ENCODE results near the gene MRPL53.
A peak's percentile ranks its signal among the peaks of the same experiment; 100 is the strongest.

The MRPL53 gene

GRCh38 chr2:74425523-74425922 lies 47.0 kb downstream of the MRPL53 start:
- peak; percentile 48 for DNase-seq (ENCODE audit: low spot score)

GRCh38 chr2:74424995-74425406 lies 47.5 kb downstream of the MRPL53 start:
- DNase-seq (ENCODE audit: low spot score) = no peak

- peak; percentile 36 for DNase-seq (ENCODE audit: low spot score)
These were observed 48.1 kb downstream of the MRPL53 start for GRCh38 chr2:74424139-74424992.

GRCh38 chr2:74423231-74424095 lies 49.0 kb downstream of the MRPL53 start:
- no peak for DNase-seq (ENCODE audit: low spot score)
